ENCODE results near the gene SPZ1.
"Not testable (repeated sequence)": the region's sequence is repeated elsewhere in the genome, so short reads cannot be mapped to it uniquely, and the experiment has no call there.

The SPZ1 gene

GRCh38 chr5:80299601-80300000, 20.2 kb upstream of the SPZ1 start:
- H3K27me3 ChIP-seq (ENCODE audit: insufficient read depth, low read length), result no peaks in the 10 kb centered on the region
- H2AFZ ChIP-seq (ENCODE audit: low read length, unreplicated experiment), result no peak overlapping the region
- H3K4me1 ChIP-seq (ENCODE audit: control insufficient read depth, insufficient read depth, low read length, unreplicated experiment), result no peaks in the 10 kb centered on the region
- H3K79me2 ChIP-seq (ENCODE audit: control insufficient read depth, insufficient read depth, low read length, unreplicated experiment), result no peaks in the 10 kb centered on the region
- H3K4me3 ChIP-seq (ENCODE audit: low read depth, low read length), result no peak overlapping the region
- H3K36me3 ChIP-seq (ENCODE audit: insufficient read depth, low read length), result no peaks in the 10 kb centered on the region
- no peak overlapping the region for H3K27ac ChIP-seq (ENCODE audit: low read depth, low read length)

- H3K4me1 ChIP-seq (ENCODE audit: control insufficient read depth, insufficient read depth, low read length, unreplicated experiment), result no peaks in the 10 kb centered on the region
- no peaks in the 10 kb centered on the region for H3K36me3 ChIP-seq (ENCODE audit: insufficient read depth, low read length)
- H2AFZ ChIP-seq (ENCODE audit: low read length, unreplicated experiment), result no peak overlapping the region
- no peak overlapping the region for H3K4me3 ChIP-seq (ENCODE audit: low read depth, low read length)
- no peaks in the 10 kb centered on the region for H3K79me2 ChIP-seq (ENCODE audit: control insufficient read depth, insufficient read depth, low read length, unreplicated experiment)
- H3K27ac ChIP-seq (ENCODE audit: low read depth, low read length), result no peak overlapping the region
- no peaks in the 10 kb centered on the region for H3K27me3 ChIP-seq (ENCODE audit: insufficient read depth, low read length)
These were observed 19.7 kb upstream of the SPZ1 start for GRCh38 chr5:80300125-80300524.

- H3K4me1 ChIP-seq (ENCODE audit: control insufficient read depth, insufficient read depth, low read length, unreplicated experiment), result not testable (repeated sequence)
These were observed 19.0 kb upstream of the SPZ1 start for GRCh38 chr5:80300796-80301195.

GRCh38 chr5:80301342-80301741, 18.5 kb upstream of the SPZ1 start:
- H2AFZ ChIP-seq (ENCODE audit: low read length, unreplicated experiment); H3K79me2 ChIP-seq (ENCODE audit: control insufficient read depth, insufficient read depth, low read length, unreplicated experiment); H3K27ac ChIP-seq (ENCODE audit: low read depth, low read length); H3K4me3 ChIP-seq (ENCODE audit: low read depth, low read length); H3K4me1 ChIP-seq (ENCODE audit: control insufficient read depth, insufficient read depth, low read length, unreplicated experiment); H3K36me3 ChIP-seq (ENCODE audit: insufficient read depth, low read length); H3K27me3 ChIP-seq (ENCODE audit: insufficient read depth, low read length): not testable (repeated sequence)

More at GRCh38 chr5:80300796-80301195, 19.0 kb upstream of the SPZ1 start:
- not testable (repeated sequence) for H3K27me3 ChIP-seq (ENCODE audit: insufficient read depth, low read length); H3K27ac ChIP-seq (ENCODE audit: low read depth, low read length); H3K79me2 ChIP-seq (ENCODE audit: control insufficient read depth, insufficient read depth, low read length, unreplicated experiment); H3K36me3 ChIP-seq (ENCODE audit: insufficient read depth, low read length); H2AFZ ChIP-seq (ENCODE audit: low read length, unreplicated experiment); H3K4me3 ChIP-seq (ENCODE audit: low read depth, low read length)

- Histone ChIP-seq H3K4me1 (ENCODE audit: control insufficient read depth, insufficient read depth, low read length, unreplicated experiment) (no peaks in the 10 kb centered on the region), H3K79me2 (ENCODE audit: control insufficient read depth, insufficient read depth, low read length, unreplicated experiment) (no peaks in the 10 kb centered on the region), H3K36me3 (ENCODE audit: insufficient read depth, low read length) (no peaks in the 10 kb centered on the region), H3K4me3 (ENCODE audit: low read depth, low read length) (no peak overlapping the region), H2AFZ (ENCODE audit: low read length, unreplicated experiment) (no peak overlapping the region), H3K27me3 (ENCODE audit: insufficient read depth, low read length) (no peaks in the 10 kb centered on the region), H3K27ac (ENCODE audit: low read depth, low read length) (no peak overlapping the region)
These were observed 17.2 kb upstream of the SPZ1 start for GRCh38 chr5:80302636-80303035.

- Histone ChIP-seq H3K79me2 (ENCODE audit: control insufficient read depth, insufficient read depth, low read length, unreplicated experiment) (no peaks in the 10 kb centered on the region), H2AFZ (ENCODE audit: low read length, unreplicated experiment) (peak overlapping the region; percentile 38), H3K4me1 (ENCODE audit: control insufficient read depth, insufficient read depth, low read length, unreplicated experiment) (no peaks in the 10 kb centered on the region), H3K4me3 (ENCODE audit: low read depth, low read length) (no peak overlapping the region), H3K27me3 (ENCODE audit: insufficient read depth, low read length) (no peaks in the 10 kb centered on the region), H3K36me3 (ENCODE audit: insufficient read depth, low read length) (no peaks in the 10 kb centered on the region), H3K27ac (ENCODE audit: low read depth, low read length) (no peak overlapping the region)
These were observed 11.3 kb upstream of the SPZ1 start for GRCh38 chr5:80308526-80308925.

- Histone ChIP-seq H3K27ac (ENCODE audit: low read depth, low read length) (no peak overlapping the region), H3K36me3 (ENCODE audit: insufficient read depth, low read length) (no peaks in the 10 kb centered on the region), H3K27me3 (ENCODE audit: insufficient read depth, low read length) (0 out of 2 replicates have a peak, but pooled peaks cover under 1% of the 10 kb centered on the region), H3K79me2 (ENCODE audit: control insufficient read depth, insufficient read depth, low read length, unreplicated experiment) (no peaks in the 10 kb centered on the region), H2AFZ (ENCODE audit: low read length, unreplicated experiment) (no peak overlapping the region), H3K4me3 (ENCODE audit: low read depth, low read length) (no peak overlapping the region), H3K4me1 (ENCODE audit: control insufficient read depth, insufficient read depth, low read length, unreplicated experiment) (no peaks in the 10 kb centered on the region)
These were observed 9.7 kb upstream of the SPZ1 start for GRCh38 chr5:80309871-80310665.

GRCh38 chr5:80315244-80315643, 4.6 kb upstream of the SPZ1 start:
- Histone ChIP-seq H3K27ac (ENCODE audit: low read depth, low read length) (no peak overlapping the region), H3K79me2 (ENCODE audit: control insufficient read depth, insufficient read depth, low read length, unreplicated experiment) (no peaks in the 10 kb centered on the region), H3K36me3 (ENCODE audit: insufficient read depth, low read length) (no peaks in the 10 kb centered on the region), H3K4me3 (ENCODE audit: low read depth, low read length) (no peak overlapping the region), H3K4me1 (ENCODE audit: control insufficient read depth, insufficient read depth, low read length, unreplicated experiment) (no peaks in the 10 kb centered on the region), H2AFZ (ENCODE audit: low read length, unreplicated experiment) (no peak overlapping the region), H3K27me3 (ENCODE audit: insufficient read depth, low read length) (peaks cover 18% of the 10 kb centered on the region)

GRCh38 chr5:80318212-80318611, 1.6 kb upstream of the SPZ1 start:
- Histone ChIP-seq H3K36me3 (ENCODE audit: insufficient read depth, low read length) (no peaks in the 10 kb centered on the region), H3K4me1 (ENCODE audit: control insufficient read depth, insufficient read depth, low read length, unreplicated experiment) (no peaks in the 10 kb centered on the region), H3K79me2 (ENCODE audit: control insufficient read depth, insufficient read depth, low read length, unreplicated experiment) (no peaks in the 10 kb centered on the region), H3K27me3 (ENCODE audit: insufficient read depth, low read length) (peaks cover 41% of the 10 kb centered on the region), H2AFZ (ENCODE audit: low read length, unreplicated experiment) (no peak overlapping the region), H3K4me3 (ENCODE audit: low read depth, low read length) (no peak overlapping the region), H3K27ac (ENCODE audit: low read depth, low read length) (no peak overlapping the region)

GRCh38 chr5:80324912-80325311, 5.1 kb downstream of the SPZ1 start:
- Histone ChIP-seq H3K27me3 (ENCODE audit: insufficient read depth, low read length) (peaks cover 29% of the 10 kb centered on the region), H3K4me1 (ENCODE audit: control insufficient read depth, insufficient read depth, low read length, unreplicated experiment) (no peaks in the 10 kb centered on the region), H3K36me3 (ENCODE audit: insufficient read depth, low read length) (no peaks in the 10 kb centered on the region)

GRCh38 chr5:80326468-80326867, 6.7 kb downstream of the SPZ1 start:
- no peaks in the 10 kb centered on the region for H3K36me3 ChIP-seq (ENCODE audit: insufficient read depth, low read length)
- H3K79me2 ChIP-seq (ENCODE audit: control insufficient read depth, insufficient read depth, low read length, unreplicated experiment), result no peaks in the 10 kb centered on the region
- H3K27me3 ChIP-seq (ENCODE audit: insufficient read depth, low read length), result peaks cover 14% of the 10 kb centered on the region
- H2AFZ ChIP-seq (ENCODE audit: low read length, unreplicated experiment), result no peak overlapping the region
- H3K4me1 ChIP-seq (ENCODE audit: control insufficient read depth, insufficient read depth, low read length, unreplicated experiment), result no peaks in the 10 kb centered on the region
- no peak overlapping the region for H3K4me3 ChIP-seq (ENCODE audit: low read depth, low read length)
- H3K27ac ChIP-seq (ENCODE audit: low read depth, low read length), result no peak overlapping the region

More at GRCh38 chr5:80324912-80325311, 5.1 kb downstream of the SPZ1 start:
- H3K79me2 ChIP-seq (ENCODE audit: control insufficient read depth, insufficient read depth, low read length, unreplicated experiment), result no peaks in the 10 kb centered on the region
- no peak overlapping the region for H2AFZ ChIP-seq (ENCODE audit: low read length, unreplicated experiment)
- H3K4me3 ChIP-seq (ENCODE audit: low read depth, low read length), result no peak overlapping the region
- no peak overlapping the region for H3K27ac ChIP-seq (ENCODE audit: low read depth, low read length)

Data from ACC112 (cell line).